Measurements from ENCODE around the gene SUPT4H1.

DNA sequence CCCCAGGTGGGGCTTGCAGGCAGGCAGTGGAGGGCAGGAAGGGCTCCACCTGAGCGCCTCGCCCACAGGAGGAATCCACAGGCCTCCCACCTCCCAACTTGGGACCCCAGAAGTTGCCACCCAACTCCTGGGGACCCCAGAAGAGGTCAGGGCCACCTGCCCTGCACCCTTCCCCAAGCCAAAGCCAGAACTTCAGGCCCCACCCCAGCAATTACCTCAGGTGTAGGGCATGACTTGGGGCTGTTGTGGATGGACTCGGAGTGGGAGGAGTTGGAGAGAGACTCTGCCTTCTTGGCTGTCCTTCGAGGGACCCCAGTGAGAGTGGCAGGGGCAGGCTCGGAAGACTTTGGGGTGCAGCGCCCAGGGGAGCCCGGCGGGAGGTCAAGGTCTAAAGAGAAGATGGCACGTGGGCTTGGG is 33.9 kb downstream of the SUPT4H1 start:
- TF ChIP-seq, protein P1, sequence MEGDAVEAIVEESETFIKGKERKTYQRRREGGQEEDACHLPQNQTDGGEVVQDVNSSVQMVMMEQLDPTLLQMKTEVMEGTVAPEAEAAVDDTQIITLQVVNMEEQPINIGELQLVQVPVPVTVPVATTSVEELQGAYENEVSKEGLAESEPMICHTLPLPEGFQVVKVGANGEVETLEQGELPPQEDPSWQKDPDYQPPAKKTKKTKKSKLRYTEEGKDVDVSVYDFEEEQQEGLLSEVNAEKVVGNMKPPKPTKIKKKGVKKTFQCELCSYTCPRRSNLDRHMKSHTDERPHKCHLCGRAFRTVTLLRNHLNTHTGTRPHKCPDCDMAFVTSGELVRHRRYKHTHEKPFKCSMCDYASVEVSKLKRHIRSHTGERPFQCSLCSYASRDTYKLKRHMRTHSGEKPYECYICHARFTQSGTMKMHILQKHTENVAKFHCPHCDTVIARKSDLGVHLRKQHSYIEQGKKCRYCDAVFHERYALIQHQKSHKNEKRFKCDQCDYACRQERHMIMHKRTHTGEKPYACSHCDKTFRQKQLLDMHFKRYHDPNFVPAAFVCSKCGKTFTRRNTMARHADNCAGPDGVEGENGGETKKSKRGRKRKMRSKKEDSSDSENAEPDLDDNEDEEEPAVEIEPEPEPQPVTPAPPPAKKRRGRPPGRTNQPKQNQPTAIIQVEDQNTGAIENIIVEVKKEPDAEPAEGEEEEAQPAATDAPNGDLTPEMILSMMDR (conservative IDR thresholded peaks at IDR 0.05; ENCODE audit: low read depth in 2 of 2): no peak
- TF ChIP-seq EZH2phosphoT487 (IDR thresholded peaks at IDR 0.05; ENCODE audit: unreplicated experiment) (no peak), POLR2AphosphoS5 (IDR thresholded peaks at IDR 0.05; ENCODE audit: low read depth) (no peak), NANOG (IDR thresholded peaks at IDR 0.05; ENCODE audit: borderline replicate concordance) (no peak), CREB1 (CRISPR knock-in tag; IDR thresholded peaks at IDR 0.05; ENCODE audit: low read depth) (no peak)
- TF ChIP-seq, protein P2, sequence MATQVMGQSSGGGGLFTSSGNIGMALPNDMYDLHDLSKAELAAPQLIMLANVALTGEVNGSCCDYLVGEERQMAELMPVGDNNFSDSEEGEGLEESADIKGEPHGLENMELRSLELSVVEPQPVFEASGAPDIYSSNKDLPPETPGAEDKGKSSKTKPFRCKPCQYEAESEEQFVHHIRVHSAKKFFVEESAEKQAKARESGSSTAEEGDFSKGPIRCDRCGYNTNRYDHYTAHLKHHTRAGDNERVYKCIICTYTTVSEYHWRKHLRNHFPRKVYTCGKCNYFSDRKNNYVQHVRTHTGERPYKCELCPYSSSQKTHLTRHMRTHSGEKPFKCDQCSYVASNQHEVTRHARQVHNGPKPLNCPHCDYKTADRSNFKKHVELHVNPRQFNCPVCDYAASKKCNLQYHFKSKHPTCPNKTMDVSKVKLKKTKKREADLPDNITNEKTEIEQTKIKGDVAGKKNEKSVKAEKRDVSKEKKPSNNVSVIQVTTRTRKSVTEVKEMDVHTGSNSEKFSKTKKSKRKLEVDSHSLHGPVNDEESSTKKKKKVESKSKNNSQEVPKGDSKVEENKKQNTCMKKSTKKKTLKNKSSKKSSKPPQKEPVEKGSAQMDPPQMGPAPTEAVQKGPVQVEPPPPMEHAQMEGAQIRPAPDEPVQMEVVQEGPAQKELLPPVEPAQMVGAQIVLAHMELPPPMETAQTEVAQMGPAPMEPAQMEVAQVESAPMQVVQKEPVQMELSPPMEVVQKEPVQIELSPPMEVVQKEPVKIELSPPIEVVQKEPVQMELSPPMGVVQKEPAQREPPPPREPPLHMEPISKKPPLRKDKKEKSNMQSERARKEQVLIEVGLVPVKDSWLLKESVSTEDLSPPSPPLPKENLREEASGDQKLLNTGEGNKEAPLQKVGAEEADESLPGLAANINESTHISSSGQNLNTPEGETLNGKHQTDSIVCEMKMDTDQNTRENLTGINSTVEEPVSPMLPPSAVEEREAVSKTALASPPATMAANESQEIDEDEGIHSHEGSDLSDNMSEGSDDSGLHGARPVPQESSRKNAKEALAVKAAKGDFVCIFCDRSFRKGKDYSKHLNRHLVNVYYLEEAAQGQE (IDR thresholded peaks at IDR 0.05; ENCODE audit: unreplicated experiment): no peak
